HG03439 (cell line): ENCODE measurements around the gene CACNA1E.

Source experiments
- ATAC-seq: cut with Tn5 transposase; IDR thresholded peaks from one replicate; pipeline ENCODE4 v1.9.1; 2021; ENCODE audit warnings: mild to moderate bottlenecking, moderate library complexity; ENCODE audit not compliant: unreplicated experiment

CACNA1E gene

DNA sequence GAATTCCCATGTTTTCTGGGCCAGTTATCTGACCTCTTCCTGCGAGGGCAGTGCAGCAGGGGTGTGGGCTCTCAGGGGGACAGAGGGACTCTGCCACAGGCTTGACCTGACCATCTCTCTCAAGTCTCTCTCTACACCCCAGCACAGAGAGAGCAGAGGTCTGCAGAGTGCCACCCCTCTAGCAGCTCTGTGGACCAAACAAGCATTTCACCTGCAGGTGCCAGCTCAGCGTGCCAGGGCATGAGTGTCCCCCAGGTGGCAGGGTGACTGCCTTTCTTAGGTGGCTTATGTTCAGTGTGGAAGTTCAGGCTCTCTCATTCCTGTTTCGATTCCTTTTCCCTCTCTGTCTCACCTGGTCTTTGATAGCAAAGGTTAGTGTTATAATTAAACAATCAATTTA is 191.3 kb downstream of the CACNA1E start:
- no peak for ATAC-seq

DNA sequence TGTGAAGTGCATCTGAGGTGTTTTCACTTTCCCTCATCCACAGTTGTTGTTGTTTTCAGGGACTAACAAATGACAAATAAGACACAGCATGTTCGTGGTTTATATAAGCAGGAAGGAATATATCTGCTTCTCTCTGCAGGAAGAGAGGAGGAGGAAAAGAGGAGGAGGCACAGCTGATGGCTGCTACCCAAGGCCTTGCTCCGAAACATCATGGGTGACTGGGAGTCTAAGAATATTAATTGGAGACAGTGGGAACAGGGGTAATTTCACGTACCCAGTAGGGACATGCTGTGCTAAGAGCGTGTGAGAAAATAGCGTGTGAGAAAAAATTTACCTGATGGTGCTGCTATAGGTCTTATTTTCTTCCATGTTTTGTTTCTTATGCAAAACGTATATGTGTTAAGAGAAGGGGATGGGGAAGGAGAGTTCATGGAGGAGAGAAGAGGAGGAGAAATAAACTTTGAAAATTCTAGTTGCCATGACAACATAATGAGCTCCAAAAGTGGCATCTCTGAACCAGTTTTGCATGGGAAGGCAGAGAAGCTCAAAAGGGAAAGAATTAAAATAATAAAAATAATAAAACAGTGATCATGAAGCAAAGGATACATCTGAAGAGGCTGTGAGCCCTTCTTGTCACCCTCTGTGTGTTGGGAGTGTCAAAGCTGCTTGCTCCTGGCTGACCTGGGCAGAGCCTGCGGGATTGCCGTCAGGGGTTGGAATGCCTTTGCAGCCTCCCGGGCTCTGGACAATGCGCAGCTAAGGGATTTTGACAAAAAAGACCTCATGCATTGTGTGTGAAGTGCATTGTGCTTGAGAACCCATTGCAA is 192.0 kb downstream of the CACNA1E start:
- no peak for ATAC-seq

DNA sequence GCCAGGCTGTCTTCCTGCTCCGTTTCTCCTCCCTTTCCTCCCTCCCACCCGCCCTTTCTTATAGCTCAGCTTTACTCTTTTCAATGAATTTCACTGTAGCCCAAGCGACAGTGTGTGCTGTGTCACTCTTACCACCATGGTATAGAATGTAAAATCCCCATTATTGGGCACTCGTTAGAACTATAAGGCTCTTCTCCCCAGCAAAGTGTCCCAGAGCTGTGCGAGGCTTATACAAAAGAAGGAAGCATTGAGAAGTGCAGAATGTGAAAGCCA is 192.5 kb downstream of the CACNA1E start:
- ATAC-seq = no peak

DNA sequence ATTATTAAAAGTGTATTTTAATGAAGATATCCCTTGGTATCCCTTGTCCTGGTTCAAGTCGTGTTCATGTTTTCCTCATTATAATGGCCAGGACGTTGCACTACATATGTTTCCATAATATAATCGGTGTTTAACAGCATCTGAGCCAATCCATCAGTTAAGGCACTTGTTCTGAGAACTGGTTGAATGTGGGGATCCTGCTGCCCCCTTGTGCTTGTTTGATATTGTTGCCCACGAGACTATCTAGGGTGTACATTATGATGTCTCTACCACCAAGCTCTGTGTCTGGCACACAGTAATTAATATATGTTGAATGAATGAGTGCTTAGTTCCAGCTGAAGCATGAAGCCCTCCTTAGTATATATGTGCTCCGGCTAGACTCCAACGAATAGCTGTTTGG is 193.0 kb downstream of the CACNA1E start:
- no peak for ATAC-seq

DNA sequence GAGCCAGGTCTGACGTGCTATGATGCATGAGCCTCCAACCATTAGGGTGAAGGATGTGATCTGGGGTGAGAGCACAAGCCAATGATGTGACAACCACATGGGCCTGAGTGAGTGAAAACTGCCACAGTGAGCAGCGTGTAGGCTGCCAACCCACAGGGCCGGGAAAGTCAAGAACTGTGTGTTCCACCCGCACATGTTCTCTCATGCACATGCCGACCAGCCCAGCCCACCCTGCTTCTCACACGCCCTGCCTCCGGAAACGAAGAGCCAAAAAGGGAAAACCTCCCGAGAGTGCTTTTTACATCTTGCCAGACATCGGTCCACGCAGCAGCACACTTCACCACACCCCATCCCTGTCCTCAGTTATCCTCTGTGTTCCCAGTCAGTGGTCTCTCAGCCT is 197.0 kb downstream of the CACNA1E start:
- ATAC-seq = no peak

DNA sequence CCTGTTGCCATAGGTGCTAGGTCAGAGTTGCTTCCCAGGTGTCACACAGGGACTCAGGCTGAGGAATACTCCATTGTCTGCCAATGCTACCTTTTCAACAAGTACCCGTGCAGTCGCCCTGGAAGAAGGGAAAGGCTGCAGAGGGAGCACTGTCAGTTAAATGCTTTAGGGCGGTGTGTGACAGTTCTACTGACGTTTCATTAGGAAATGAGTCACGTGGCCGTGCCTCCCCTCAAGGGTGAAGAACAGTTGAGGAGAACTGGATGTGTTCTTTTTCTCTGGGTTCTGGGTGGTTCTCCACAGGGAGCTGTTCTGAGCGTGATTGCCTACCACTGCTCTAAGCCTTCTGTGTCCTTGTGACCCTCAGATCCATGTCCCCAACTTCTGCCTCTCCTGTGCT is 197.6 kb downstream of the CACNA1E start:
- no peak for ATAC-seq

DNA sequence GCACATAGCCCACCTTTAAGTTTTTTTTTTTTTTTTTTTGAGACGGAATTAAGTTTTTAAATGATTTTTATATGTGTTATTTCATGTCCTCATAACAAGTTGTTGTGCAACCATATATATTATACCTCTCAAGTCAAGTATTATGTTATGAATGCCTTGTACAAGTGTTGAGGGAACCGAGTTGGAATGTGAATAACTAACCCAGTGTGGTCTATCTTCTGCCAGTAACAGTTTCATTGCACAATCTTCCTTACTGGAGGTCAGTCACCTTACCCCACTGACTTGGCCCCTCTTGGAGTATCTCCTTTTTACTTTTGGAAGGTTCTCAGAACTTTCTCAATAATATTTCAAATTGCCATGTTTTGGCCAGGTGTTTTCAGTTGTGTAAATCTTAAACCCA is 201.9 kb downstream of the CACNA1E start:
- no peak for ATAC-seq

DNA sequence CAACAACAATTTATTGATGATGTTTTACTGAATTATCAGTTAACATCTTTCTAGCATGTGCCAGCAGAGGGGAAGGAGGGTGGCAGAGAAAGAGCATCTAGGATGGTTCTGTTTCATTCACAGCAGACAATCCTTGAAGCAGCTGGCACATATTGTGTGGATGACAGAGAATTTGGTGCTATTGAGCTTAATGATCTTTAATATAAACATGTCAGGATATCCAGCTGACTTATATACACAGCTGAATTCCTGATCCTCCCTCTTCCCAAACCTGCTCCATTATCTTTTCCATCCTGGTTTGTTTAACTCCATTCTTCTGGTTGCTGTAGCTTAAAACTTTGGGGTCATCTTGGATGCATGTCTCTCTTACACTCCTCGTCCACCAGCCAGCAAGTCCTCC is 218.6 kb downstream of the CACNA1E start:
- ATAC-seq = no peak

DNA sequence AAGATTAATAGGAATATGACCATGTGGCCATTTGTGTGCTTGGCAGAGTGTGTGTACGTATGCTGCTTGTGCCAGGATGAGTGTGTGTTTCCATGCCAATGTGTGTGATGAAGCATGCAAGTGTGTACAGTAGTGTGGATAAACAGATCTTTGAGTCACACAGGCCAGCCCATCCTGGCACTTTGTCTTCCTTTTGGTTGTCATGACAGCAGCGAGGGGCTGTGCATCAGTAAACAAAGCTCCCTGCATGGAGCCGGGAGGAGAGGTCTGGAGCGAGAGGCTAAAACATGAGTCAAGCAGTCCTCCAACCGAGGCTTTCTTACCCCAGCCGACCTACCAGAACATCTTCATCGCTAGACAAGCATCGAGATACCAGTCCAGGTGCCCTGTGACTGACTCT is 221.2 kb downstream of the CACNA1E start:
- no peak for ATAC-seq

DNA sequence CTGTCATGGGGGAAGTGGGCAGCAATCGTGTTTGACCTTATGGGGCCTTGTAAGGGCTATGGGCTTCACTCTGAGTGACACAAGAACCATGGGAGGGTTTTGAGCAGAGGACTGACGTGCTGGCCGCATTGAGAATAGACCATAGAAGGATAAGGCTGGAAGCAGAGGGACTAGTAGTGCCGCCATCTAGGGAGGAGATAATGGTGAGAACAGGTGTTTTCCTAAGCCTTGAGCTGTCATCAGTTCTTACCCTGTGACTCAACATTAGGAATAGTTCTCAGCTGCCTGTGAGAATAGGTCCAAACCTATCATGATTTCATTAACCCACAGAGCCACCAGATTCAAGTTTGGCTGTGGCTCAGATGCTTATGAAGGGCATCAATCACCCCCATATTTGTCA is 228.5 kb downstream of the CACNA1E start:
- ATAC-seq = no peak

DNA sequence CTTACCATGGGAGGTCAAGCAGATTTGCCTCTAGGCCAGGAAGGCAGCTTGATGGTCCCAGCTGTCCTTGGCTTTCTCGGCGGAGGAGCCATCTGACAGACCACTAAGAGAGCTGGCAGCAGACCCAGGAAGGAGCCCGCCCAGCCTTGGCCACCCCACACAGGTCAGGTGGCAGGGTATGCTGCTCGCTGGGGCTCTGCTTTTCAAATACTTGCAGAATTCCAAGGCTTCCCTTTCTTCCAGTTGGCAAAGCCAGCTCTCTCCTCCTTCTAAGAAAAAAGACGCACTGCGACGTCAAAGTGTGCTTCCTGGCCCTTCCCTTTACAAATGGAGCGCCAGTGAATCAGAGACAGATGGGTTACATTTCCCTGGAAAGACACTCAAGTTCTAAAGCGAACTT is 229.4 kb downstream of the CACNA1E start:
- ATAC-seq = no peak

DNA sequence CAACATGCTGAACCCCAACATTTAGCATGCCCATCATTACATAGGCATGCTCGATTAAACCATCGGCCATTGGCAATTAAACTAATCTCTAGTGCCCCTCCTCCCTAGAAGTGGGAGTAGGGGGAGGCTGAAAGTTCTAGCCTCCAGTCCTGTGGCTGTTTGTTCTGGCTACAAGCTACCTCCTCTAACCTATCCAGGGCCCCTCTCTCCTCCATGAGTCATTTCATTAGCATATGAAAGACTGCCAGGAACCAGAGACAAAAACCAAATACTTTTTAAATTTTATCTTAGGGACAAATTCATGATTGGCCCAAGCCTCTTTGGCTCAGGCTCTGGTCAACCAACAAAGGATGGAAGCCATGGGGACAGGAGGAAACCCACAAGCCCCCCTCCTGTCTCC is 231.1 kb downstream of the CACNA1E start:
- ATAC-seq = no peak

DNA sequence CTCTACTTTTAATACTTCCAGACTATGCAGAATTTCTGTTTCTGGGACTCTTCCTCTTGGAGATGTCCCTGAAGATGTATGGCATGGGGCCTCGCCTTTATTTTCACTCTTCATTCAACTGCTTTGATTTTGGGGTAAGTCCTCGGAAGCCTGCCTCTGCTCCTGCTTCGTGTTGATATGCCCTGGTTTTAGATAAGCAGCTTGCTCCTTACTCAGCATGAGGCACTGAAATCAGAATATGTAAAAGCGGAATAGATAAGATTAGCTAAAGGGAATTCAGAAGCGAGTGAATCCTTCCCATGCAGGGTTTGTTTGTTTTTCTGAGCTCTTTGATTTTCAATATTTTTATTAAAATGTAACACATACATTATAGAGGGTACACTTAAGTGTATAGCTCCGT is 234.7 kb downstream of the CACNA1E start:
- ATAC-seq = no peak

DNA sequence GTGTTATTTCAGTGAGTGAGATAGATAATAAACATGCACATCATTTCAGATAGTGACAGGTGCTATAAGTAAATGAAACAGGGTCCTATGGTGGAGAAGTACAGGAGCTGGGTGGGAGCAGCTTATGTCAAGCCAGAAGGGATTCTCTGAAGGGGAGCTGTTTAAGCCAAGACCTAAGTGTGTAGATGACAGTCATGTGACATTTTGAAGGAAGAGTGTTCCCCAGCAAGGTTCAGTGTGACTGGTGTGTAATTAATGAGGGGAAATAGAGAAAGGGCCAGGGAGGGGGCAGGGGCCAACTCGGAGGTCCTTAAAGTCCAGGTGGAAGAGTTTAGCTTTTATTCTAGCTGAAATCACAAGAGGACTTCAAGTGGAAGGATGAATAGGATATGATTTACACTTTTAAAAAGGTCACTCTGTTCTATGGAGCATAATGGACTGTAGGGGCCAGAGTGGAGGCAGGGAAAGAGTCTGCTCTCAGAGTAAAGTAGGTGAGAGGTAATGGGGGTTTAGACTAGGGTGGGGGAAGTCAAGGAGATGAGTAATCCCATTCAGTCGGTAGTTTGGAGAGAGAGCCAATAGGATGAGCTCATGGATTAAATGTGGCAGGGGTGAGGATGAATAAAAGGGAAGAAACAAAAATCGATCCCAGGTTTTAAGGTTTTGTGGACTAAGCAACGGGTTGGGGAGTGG is 243.1 kb downstream of the CACNA1E start:
- no peak for ATAC-seq

DNA sequence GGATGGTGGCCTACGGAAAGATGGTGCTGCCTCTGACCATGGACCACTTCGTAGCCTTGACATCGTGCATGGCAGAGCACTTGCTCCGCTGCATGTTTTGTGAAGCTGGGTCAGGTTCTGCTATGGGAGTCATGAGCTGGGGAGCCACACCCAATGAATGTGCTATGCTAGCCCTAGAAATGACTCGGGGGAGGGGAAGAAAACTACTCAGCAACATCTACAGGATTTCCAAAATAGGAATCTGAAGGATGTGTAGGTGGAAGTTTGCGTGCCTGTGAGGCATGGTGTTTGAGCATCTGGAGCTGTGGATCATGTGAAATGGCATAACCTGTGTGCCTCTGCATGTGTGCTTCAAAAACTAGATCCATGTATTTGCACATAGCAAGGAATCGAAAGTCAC is 247.3 kb downstream of the CACNA1E start:
- ATAC-seq = no peak

DNA sequence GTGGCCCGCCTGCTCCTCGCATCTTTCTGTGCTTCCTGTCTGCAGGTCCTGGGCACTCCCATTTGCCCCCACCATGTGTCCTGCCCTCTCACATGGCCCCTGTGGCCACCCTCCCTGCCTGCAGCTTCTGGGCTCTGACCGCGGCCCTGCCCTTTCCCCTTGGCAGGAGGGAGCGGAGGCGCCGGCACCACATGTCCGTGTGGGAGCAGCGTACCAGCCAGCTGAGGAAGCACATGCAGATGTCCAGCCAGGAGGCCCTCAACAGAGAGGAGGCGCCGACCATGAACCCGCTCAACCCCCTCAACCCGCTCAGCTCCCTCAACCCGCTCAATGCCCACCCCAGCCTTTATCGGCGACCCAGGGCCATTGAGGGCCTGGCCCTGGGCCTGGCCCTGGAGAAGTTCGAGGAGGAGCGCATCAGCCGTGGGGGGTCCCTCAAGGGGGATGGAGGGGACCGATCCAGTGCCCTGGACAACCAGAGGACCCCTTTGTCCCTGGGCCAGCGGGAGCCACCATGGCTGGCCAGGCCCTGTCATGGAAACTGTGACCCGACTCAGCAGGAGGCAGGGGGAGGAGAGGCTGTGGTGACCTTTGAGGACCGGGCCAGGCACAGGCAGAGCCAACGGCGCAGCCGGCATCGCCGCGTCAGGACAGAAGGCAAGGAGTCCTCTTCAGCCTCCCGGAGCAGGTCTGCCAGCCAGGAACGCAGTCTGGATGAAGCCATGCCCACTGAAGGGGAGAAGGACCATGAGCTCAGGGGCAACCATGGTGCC is 249.1 kb downstream of the CACNA1E start:
- ATAC-seq = no peak

DNA sequence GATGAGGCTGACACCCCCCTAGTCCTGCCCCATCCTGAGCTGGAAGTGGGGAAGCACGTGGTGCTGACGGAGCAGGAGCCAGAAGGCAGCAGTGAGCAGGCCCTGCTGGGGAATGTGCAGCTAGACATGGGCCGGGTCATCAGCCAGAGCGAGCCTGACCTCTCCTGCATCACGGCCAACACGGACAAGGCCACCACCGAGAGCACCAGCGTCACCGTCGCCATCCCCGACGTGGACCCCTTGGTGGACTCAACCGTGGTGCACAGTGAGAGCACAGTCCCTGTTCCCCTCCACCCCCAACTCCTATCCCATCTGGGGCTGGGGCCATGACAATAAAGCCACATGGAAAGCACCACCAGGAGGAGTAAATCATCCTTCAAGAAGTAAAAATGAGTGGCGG is 250.2 kb downstream of the CACNA1E start:
- ATAC-seq = no peak

DNA sequence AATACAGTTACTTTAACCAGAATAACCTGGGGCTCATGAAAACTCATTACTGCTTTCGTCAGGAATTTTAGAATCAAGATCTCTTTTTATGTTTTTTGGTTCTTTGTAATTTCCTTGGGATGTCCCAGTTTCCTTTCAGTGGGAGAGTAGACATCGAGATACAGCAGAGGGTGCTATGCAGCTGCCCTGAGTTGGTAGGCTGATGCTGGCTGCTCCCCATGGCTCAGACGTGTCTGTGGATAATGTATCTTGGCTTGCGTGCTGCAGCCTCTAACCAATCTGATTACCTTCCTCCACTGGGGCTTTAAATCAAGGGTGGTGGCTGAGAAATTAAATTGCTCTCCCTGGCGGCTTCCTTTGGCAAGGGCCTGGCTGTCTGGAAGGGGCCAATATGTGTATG is 253.7 kb downstream of the CACNA1E start:
- no peak for ATAC-seq

DNA sequence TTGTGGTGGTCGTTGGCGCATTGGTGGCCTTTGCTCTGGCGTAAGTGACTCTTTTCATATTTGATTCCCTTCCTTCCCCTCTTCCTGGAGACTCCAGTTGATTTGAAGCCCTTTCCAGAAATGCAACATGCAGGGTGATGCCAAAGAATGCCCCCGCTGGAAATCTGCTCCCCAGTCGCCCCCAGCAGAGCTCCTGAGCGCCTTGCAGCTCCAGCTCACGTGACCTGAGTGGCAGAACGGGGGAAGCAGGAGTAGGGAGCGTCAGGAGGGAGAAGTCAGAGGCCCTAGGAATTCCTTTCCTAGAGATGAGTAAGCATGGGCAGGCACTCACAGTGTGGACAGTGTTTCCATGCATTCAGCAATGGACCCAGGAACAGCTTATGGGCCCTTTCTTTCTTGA is 255.9 kb downstream of the CACNA1E start:
- no peak for ATAC-seq

DNA sequence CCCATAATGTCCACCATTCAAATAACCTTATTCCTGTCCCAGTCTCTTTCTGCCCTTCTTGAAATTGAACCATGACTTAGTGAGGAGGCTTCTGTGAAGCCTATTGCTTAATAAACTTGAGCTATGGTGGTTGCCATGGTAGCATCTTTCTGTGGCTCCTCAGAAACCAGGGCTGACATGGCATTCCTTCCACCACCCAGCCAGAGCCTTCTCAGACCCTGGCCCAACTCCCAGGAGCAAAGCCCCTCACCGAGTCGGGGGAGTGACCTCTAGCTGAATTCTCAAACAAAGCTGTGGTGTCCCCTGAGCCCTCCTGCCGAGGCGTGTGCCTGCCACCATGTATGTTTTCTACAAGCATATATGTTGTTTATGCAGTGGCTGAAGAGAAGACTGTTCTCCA is 259.1 kb downstream of the CACNA1E start:
- no peak for ATAC-seq

DNA sequence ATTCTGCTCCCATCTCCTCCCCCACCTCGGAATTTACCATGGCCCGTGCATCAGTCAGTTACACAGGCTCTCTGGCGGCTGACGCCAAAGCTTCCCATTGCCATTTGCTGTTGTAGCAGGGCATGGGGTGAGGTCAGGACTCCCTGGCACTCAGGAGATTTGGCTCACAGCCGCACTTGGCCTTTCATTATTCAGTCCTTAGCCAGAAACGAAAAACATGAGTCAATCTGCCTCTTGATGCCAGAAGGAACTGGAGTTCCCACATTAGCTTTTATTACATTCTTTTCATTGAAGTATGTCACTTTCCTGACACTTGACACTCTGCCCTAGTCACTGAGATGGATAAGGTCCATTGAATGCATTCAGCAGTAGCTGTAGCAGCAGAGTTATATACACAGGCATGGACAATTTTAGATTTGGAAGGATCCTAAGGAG is 260.6 kb downstream of the CACNA1E start:
- no peak for ATAC-seq

DNA sequence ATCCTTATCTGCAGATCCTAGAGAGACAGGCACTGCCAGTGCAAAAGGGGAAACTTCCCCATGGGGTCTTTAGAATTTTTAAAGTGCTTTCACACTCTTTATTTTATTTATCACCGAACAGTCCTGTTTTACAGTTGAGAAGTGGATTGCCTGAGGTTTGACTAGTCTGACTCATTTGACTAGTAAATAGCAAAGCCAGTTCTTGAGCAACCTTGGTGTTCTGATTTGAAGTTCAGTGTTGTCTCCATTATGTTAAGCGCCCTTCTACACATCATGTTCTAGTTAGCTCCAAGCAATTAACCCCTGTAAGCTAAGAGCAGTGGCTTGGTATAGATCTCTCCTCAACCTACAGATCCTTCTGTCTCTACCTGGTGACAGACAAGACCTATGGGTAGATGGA is 262.9 kb downstream of the CACNA1E start:
- no peak for ATAC-seq
